Posterior vena cava (tissue), 2 donors: ENCODE data around the gene MKLN1. TPM values are rescaled to one million over a fixed set of nuclear protein-coding genes. Genes with fewer than 3 reads are reported as not detected.

Source experiments
- total RNA-seq, 2 donors: library from RNA; stranded (reverse); fragmentation: NEBNext Ultra II Directional; extraction: Animal tissue kit (Norgen Biotek cat#: 25700); gene quantifications; one replicate each; pipeline ENCODE4 v1.2.1, GENCODE V29; 2021
- donor health status: DM: yes; HTN: yes; CAD: no.
- donor health status: DM: yes; HTN: yes; CAD: no.

Gene MKLN1
- total RNA-seq, 2 donors from 2014 or later: 72.5 to 75.6 TPM

Other genes starting within 250 kb of the MKLN1 start
- 10 to 100 TPM; 41.9 to 46.7 TPM for gene PODXL, start 228.8 kb downstream of the MKLN1 start, total RNA-seq